ENCODE results near the gene MSN.

- TF ChIP-seq, protein P1, sequence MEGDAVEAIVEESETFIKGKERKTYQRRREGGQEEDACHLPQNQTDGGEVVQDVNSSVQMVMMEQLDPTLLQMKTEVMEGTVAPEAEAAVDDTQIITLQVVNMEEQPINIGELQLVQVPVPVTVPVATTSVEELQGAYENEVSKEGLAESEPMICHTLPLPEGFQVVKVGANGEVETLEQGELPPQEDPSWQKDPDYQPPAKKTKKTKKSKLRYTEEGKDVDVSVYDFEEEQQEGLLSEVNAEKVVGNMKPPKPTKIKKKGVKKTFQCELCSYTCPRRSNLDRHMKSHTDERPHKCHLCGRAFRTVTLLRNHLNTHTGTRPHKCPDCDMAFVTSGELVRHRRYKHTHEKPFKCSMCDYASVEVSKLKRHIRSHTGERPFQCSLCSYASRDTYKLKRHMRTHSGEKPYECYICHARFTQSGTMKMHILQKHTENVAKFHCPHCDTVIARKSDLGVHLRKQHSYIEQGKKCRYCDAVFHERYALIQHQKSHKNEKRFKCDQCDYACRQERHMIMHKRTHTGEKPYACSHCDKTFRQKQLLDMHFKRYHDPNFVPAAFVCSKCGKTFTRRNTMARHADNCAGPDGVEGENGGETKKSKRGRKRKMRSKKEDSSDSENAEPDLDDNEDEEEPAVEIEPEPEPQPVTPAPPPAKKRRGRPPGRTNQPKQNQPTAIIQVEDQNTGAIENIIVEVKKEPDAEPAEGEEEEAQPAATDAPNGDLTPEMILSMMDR (optimal IDR thresholded peaks at IDR 0.05 in 1 of 3, IDR thresholded peaks at IDR 0.05 in 1 of 3, conservative IDR thresholded peaks at IDR 0.05 in 1 of 3; ENCODE audit: extremely low read depth in 1 of 3, insufficient read depth in 2 of 3, low read length in 3 of 3), result no peak
- TF ChIP-seq EZH2 (IDR thresholded peaks at IDR 0.05; ENCODE audit: low read length), result no peak
These were observed 1.2 kb downstream of the MSN start for GRCh38 chrX:65668377-65669310.

All from keratinocyte (primary cell).